Fibroblast of peridontal ligament (primary cell): Measurements from ENCODE around the gene FLNA.
"Not testable (repeated sequence)": the region's sequence is repeated elsewhere in the genome, so short reads cannot be mapped to it uniquely, and the experiment has no call there.

Source experiments
- DNase-seq: peaks from one replicate; pipeline ENCODE4 v3.0.0-alpha.2; 2010; ENCODE audit errors: extremely low read depth

The FLNA gene

DNA sequence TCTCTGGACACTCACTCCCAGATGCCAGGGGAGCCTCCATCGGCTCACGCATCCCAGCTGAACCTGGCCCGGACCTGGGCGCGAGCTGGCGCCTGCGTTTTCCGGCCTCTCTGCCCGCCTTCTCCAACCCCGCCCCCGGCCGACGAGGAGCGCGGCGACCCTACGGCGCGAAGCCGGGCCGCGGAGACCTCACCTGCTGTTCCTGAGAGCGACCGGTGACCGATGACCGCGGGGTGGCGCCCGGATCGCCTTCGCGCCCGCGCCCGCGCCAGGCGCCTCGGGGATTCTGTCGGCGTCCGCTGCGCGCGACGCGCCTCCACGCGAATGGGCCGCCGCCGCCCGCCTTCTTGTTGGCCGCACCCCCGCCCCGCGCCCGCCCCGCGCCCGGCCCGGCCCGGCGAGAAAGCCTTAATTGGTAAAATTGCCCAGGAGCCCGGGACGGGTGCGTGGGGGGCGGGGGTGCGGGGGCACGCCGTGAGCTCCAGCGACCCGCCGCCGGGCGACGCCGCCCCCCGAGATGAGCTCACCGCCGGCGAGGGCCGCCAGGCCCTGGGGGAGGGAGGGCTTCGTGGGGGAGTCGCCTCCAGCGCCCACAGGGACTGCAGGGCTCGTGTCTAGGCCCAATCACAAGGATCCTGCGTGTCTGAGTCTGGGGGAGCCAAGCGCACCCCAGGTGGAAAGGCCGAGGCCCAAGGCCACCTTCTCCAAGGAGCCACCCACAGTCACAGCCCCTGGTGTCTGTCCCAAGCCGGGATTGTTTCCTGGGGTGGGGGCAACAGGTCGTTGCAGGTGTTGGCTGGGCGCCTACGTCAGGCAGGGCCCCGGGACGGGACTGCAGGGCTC lies at the start of gene FLNA:
TSS of gene FLNA (minus strand) at position 322 of the 843 bp plus-strand sequence. CDS start 3,389 bp downstream, outside the sequence.
- no peak for DNase-seq

DNA sequence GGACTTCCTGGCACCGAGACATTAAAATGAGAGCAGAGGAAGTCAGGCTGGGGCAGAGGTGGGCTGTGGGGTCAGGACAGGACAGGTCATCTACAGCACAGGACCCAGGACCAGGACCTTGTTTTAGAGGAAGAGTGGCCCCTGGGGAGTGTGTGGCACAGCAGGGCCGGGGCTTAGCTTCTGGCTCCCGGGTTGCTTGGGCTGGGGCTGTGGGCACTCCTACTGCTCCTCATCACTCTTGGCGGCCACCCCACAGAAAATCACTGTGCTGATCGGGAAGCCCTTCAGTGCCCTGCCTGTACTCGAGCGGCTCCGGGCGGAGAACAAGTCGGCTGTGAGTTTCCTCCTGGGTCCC lies 45.9 kb upstream of the FLNA start:
- DNase-seq = no peak

DNA sequence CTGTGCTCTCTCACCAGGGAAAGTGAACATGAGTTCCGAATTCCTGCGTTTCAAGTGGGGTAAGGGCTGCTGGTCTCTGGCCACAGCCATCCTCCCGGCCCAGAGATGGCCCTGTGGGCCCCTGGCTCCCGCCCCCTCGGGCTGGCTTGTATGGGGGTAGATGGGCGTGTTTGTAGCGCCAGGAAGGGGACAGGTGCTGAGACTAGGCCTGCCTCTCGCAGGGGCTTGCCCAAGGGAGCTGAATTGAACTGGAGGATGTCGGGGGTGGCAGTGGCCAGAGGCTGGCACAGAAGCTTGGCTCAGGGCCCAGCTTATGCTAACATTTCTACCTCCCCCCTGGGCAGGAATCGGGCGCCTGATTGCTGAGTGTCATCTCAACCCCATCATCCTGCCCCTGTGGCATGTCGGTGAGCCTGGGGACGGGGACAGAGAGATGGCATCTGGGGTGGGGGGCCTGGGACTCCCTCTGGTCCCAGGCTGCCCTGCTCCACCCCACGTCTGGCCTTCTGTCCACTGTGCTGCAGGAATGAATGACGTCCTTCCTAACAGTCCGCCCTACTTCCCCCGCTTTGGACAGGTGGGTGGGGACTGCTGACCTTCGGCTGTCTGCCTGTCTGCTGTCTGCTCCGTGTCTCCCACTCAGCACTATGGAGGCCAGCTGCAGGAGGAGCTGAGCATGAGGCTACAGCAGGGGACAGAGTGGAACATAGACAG lies 45.4 kb upstream of the FLNA start:
- DNase-seq = no peak

GRCh38 chrX:154419189-154419588 lies 44.8 kb upstream of the FLNA start:
- no peak for DNase-seq

GRCh38 chrX:154417157-154417556 lies 42.7 kb upstream of the FLNA start:
- no peak for DNase-seq

GRCh38 chrX:154413142-154413541 lies 38.7 kb upstream of the FLNA start:
- no peak for DNase-seq

DNA sequence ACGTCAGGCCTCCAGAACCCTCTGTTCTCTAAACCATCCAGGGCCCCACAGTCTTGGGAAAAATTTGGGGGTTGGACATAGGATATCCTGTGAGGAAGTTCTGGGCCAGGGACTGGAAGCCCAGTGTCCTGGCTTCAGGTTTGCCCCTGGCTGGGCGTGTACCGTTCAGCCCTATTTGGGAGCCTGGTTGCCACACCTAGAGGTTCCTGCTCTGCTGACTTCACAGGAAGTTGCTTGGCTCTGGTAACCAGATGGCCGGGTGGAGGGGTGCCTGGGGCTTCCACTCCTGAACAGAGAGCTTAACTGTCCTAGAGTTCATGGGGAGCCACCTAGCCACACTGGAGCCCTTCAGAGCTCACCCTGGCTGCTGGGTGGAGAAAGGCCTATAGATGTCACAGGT lies 38.0 kb upstream of the FLNA start:
- no peak for DNase-seq

DNA sequence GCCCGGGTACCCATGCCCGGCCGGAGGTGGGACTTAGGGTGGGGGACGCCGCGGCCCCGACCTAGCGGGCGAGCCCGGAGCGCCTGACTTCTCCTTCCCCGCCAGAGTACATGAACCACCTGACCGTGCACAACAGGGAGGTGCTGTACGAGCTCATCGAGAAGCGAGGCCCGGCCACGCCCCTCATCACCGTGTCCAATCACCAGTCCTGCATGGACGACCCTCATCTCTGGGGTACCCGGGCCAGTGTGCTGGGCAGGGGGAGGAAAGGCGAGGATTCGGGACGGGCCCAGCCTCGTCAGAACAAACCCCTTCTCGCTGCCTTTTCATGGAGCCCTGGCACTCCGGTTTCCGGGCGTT lies 37.5 kb upstream of the FLNA start:
- DNase-seq = no peak

GRCh38 chrX:154409222-154409871 lies 34.9 kb upstream of the FLNA start, which contains the start of gene DNASE1L1:
Gene DNASE1L1 (minus strand): TSS chrX:154409254. CDS start chrX:154405568, 3,686 bp downstream.
- no peak for DNase-seq

- DNase-seq = no peak
Observed at GRCh38 chrX:154408659-154409221, 34.3 kb upstream of the FLNA start.

DNA sequence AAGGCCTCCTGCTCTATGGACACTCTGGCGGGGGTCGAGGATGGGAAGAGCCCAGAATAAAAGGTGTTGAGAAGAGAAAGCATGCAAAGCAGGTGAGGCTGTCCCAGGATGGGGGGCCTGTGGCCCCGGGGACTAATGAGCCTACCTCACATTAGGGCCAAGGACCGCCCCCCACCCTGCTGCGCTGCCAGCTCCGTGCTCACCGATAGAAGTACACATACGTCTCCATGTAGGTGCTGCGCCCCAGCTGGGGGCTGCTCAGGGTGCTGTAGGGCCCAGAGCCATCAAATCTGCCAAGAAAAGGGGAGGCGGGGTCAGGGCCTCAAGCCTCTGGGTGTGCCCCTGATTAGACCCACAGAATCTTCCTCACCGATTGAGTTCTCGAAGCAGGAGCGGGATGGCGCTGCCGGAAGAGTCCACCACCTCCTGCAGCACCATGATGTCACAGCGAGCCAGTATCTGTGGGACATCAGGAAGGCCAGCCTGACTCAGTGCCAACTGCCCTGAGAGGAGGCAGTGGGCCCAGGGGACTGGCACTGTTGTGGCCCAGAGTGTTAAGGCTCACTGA lies 30.3 kb upstream of the FLNA start:
- DNase-seq = no peak

GRCh38 chrX:154403858-154404257 lies 29.4 kb upstream of the FLNA start:
- no peak for DNase-seq

- no peak for DNase-seq
Observed at GRCh38 chrX:154403192-154403591, 28.8 kb upstream of the FLNA start.

DNA sequence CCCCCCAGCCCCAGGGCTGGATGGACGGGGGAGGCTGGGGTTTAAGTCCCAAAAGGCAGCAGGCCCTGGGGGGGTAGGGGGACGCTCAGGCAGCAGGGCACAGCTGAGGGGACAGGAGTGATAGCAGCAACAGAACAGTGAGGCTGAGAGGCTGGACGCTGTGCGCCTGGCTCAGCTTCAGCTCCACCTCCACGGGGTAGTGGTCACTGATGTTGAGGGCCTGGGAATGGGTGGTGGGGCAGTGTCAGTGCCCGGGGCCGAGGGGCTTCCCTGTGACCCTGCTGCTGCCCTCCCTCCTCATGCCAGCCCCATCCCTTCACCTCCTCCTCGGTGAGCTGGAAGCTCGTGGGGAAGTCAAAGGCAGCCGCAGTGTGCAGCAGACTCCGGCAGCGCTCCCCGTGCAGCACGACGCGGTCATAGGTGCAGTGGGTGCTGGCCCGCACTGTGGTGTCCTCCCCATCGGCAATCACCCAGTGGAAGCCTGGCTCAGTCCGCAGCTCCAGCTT lies 28.2 kb upstream of the FLNA start:
- no peak for DNase-seq

- no peak for DNase-seq
Observed at GRCh38 chrX:154401918-154402621, 27.6 kb upstream of the FLNA start.

GRCh38 chrX:154401045-154401799 lies 26.8 kb upstream of the FLNA start:
- no peak for DNase-seq

DNA sequence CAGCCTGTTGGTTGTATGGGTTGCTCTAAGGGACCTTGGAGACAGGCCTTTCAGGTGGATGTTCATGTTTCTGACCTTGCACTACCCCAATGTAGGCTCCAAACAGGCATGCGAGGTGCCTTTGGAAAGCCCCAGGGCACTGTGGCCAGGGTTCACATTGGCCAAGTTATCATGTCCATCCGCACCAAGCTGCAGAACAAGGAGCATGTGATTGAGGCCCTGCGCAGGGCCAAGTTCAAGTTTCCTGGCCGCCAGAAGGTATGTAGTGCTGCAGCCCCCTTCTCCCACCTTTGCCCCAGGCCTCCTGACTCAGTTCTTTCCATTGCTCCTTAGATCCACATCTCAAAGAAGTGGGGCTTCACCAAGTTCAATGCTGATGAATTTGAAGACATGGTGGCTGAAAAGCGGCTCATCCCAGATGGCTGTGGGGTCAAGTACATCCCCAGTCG lies 26.0 kb upstream of the FLNA start:
- not testable (repeated sequence) for DNase-seq

DNA sequence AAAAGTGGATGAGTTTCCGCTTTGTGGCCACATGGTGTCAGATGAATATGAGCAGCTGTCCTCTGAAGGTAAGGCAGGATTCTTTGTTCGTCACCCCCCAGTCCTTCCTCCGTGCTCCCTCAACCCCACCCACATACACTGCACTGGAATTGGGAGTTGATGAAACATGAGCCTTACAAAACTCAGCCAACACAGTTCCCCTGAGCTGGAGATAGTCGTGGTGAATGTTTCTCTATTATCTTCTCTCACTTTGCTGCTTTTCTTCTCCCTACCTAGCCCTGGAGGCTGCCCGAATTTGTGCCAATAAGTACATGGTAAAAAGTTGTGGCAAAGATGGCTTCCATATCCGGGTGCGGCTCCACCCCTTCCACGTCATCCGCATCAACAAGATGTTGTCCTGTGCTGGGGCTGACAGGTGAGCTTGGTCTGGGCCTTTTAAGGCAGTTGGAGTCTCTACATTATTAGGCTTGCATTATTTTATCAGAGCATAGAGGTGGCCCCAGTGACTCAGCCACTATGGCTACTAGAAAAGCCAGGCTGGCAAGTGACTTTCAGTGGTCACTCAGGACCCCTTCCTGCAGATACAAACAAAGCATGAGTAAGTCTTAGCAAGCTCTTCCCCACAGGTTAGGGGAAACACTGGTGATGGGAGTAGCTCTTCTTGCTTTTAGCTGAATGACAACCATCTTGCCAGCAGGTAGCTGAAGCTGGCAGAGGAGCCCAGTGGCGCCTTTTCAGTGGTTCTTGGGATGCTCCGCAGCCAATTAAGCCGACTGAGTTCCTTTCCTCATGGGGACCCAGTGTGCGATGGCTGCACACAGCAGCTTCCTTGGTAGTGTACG lies 25.3 kb upstream of the FLNA start:
- DNase-seq = no peak
